ENCODE results near the gene ZFYVE1. TPM values are rescaled to one million over a fixed set of nuclear protein-coding genes. Genes with fewer than 3 reads are reported as not detected.
"Not testable (repeated sequence)": the region's sequence is repeated elsewhere in the genome, so short reads cannot be mapped to it uniquely, and the experiment has no call there.

Gene ZFYVE1
- total and polyA plus RNA-seq, 2 donors (not counting 1 experiment from before 2014, with no cell fraction given), result 17.6 to 22.3 TPM

DNA sequence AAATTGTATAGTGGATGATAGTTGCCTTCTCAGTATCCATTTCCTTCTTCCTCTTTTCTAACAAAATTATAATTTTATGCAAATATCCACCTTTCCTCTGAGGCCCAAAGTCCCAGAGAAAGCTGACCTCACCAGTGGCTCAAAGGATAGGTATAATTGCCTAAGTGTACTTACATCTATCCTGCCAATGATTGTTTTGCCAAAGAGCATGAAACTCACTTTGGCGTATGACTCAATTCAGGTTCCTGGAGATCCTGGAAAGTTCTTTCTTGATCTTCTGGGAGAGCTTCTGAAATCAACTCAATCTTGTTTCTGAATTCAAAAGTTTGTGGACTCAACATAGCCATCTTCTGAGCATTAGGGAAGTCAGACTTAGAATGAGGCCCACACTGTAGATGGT is 20.9 kb upstream of the ZFYVE1 start:
- Mint-ChIP-seq H3K9me3 (ENCODE audit: insufficient read depth) (no peaks in the 10 kb centered on the region), H3K4me1 (peaks cover 5% of the 10 kb centered on the region), H3K27me3 (no peaks in the 10 kb centered on the region), H3K4me3 (no peak overlapping the region), H3K27ac (no peak overlapping the region)
- peak overlapping the region; percentile 28 for H2AFZ ChIP-seq (ENCODE audit: insufficient read depth, low read depth, low read length, poor library complexity, severe bottlenecking)
- H4K20me1 ChIP-seq (ENCODE audit: control insufficient read depth, insufficient read depth, low read length, poor library complexity, severe bottlenecking), result no peaks in the 10 kb centered on the region
- no peak overlapping the region for H3K9ac ChIP-seq (ENCODE audit: low read length)
- no peaks in the 10 kb centered on the region for H3K36me3 ChIP-seq (replicated peaks in 1 of 2; ENCODE audit: control extremely low read depth in 1 of 2, control insufficient read depth in 1 of 2, extremely low read depth in 1 of 2, insufficient read depth in 2 of 2, low read length in 1 of 2)
- no peak overlapping the region for H3K27ac ChIP-seq (ENCODE audit: low read length in 2 of 2)
- POLR2A ChIA-PET, result no interaction called here
- H3K9me3 ChIP-seq (ENCODE audit: control extremely low read depth in 1 of 3, control insufficient read depth in 2 of 3, insufficient read depth in 1 of 3, low read length in 2 of 3), result no peaks in the 10 kb centered on the region
- no peaks in the 10 kb centered on the region for H3K27me3 ChIP-seq (replicated peaks in 1 of 4; ENCODE audit: control extremely low read depth in 1 of 4, control insufficient read depth in 3 of 4, insufficient read depth in 4 of 4, low read length in 3 of 4)
- peaks cover 0 to 5% of the 10 kb centered on the region in 2 donors for H3K4me1 ChIP-seq (ENCODE audit: control insufficient read depth in 2 of 2, insufficient read depth in 2 of 2, low read length in 2 of 2)
- no peak for TF ChIP-seq EZH2 (IDR thresholded peaks at IDR 0.05; ENCODE audit: borderline replicate concordance, insufficient read depth, low read depth, low read length, poor library complexity, severe bottlenecking)
- no peaks in the 10 kb centered on the region for H3K79me2 ChIP-seq (ENCODE audit: control insufficient read depth, insufficient read depth, low read length)
- no CpG with 5 or more reads among the region's 1 CpG for WGBS (ENCODE audit: insufficient coverage)
- no peak overlapping the region for H3K4me3 ChIP-seq (ENCODE audit: control extremely low read depth in 1 of 5, extremely low read depth in 1 of 5, insufficient read depth in 1 of 5, low read depth in 2 of 5, low read length in 4 of 5)
- H3K4me2 ChIP-seq (replicated peaks; ENCODE audit: low read depth, low read length, poor library complexity, severe bottlenecking), result no peak overlapping the region
- intact Hi-C loops (cut with micrococcal nuclease), result no loop called here
- ATAC-seq (ENCODE audit: low read depth), result no peak
- no peak for DNase-seq
- CTCF ChIA-PET, result no interaction called here

DNA sequence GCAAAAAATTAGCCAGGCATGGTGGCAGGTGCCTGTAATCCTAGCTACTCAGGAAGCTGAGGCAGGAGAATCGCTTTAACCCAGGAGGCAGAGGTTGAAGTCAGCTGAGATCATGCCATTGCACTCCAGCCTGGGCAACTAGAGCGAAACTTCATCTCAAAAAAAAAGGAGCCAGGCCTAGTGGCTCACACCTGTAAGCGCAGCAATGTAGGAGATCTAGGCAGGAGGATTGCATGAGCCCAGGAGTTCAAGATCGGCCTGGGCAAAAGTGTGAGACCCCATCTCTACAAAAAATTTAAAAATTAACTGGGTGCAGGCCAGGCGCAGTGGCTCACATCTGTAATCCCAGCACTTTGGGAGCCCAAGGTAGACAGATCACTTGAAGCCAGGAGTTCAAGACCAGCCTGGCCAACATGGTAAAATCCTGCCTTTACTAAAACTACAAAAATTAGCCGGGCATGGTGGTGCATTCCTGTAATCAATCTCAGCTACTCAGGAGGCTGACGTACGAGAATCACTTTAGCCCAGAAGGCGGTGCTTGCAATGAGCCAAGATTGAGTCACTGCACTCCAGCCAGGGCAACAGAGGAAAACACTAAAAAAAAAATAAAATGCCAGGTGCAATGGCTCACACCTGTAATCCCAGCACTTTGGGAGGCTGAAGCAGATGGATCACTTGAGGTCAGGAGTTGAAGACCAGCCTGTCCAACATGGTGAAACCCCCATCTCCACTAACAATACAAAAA is 10.0 kb upstream of the ZFYVE1 start:
- H3K4me1 Mint-ChIP-seq; H3K27ac Mint-ChIP-seq; H3K9ac ChIP-seq (ENCODE audit: low read length); H3K4me3 Mint-ChIP-seq; H3K36me3 ChIP-seq (replicated peaks in 1 of 2; ENCODE audit: control extremely low read depth in 1 of 2, control insufficient read depth in 1 of 2, extremely low read depth in 1 of 2, insufficient read depth in 2 of 2, low read length in 1 of 2); H3K27me3 ChIP-seq (replicated peaks in 1 of 4; ENCODE audit: control extremely low read depth in 1 of 4, control insufficient read depth in 3 of 4, insufficient read depth in 4 of 4, low read length in 3 of 4); CTCF ChIA-PET; H4K20me1 ChIP-seq (ENCODE audit: control insufficient read depth, insufficient read depth, low read length, poor library complexity, severe bottlenecking); intact Hi-C loops (cut with micrococcal nuclease); H3K9me3 Mint-ChIP-seq (ENCODE audit: insufficient read depth); H3K4me2 ChIP-seq (replicated peaks; ENCODE audit: low read depth, low read length, poor library complexity, severe bottlenecking); H3K79me2 ChIP-seq (ENCODE audit: control insufficient read depth, insufficient read depth, low read length); H3K9me3 ChIP-seq (ENCODE audit: control extremely low read depth in 1 of 3, control insufficient read depth in 2 of 3, insufficient read depth in 1 of 3, low read length in 2 of 3); POLR2A ChIA-PET; DNase-seq; H3K27me3 Mint-ChIP-seq; H3K27ac ChIP-seq (ENCODE audit: low read length in 2 of 2); H2AFZ ChIP-seq (ENCODE audit: insufficient read depth, low read depth, low read length, poor library complexity, severe bottlenecking); H3K4me3 ChIP-seq (ENCODE audit: control extremely low read depth in 1 of 5, extremely low read depth in 1 of 5, insufficient read depth in 1 of 5, low read depth in 2 of 5, low read length in 4 of 5); H3K4me1 ChIP-seq (ENCODE audit: control insufficient read depth in 2 of 2, insufficient read depth in 2 of 2, low read length in 2 of 2); ATAC-seq (ENCODE audit: low read depth): not testable (repeated sequence)
- 94% methylated on average over 7 of the region's 9 CpGs for WGBS (ENCODE audit: insufficient coverage)
